ENCODE data around the gene DNAJC6. TPM values are rescaled to one million over a fixed set of nuclear protein-coding genes. Genes with fewer than 3 reads are reported as not detected.

The DNAJC6 gene
- total RNA-seq, 3 donors from 2014 or later: 1.6 to 9.6 (median 1.8) TPM

DNA sequence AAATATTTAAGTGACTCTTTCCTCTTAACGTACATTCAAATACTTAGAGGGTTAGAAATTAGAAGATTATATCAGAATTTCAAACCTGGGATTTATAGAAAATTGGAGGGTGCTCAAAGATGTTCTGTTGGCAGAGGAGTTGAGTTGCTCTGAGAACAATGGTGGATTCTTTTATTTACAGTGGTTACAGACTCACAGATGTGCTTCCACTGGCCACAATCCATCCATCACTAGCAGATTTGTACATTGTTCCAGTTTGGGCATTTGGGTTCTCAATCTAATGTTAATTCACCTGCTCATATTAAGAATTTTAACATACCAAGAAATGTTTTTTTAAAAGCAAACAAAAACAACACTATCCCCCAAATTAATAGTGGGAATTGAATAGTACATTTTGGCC is 23.5 kb downstream of the DNAJC6 start:
- ATAC-seq (no peak), DNase-seq (no peak)
- Histone ChIP-seq H3K4me3 (no peak overlapping the region), H3K4me1 (ENCODE audit: low read depth) (no peaks in the 10 kb centered on the region), H3K36me3 (ENCODE audit: low read depth) (no peaks in the 10 kb centered on the region), H3K9me3 (no peaks in the 10 kb centered on the region)
- intact Hi-C loops (cut with DNase I, micrococcal nuclease): no loop called here
- TF ChIP-seq, protein P1, sequence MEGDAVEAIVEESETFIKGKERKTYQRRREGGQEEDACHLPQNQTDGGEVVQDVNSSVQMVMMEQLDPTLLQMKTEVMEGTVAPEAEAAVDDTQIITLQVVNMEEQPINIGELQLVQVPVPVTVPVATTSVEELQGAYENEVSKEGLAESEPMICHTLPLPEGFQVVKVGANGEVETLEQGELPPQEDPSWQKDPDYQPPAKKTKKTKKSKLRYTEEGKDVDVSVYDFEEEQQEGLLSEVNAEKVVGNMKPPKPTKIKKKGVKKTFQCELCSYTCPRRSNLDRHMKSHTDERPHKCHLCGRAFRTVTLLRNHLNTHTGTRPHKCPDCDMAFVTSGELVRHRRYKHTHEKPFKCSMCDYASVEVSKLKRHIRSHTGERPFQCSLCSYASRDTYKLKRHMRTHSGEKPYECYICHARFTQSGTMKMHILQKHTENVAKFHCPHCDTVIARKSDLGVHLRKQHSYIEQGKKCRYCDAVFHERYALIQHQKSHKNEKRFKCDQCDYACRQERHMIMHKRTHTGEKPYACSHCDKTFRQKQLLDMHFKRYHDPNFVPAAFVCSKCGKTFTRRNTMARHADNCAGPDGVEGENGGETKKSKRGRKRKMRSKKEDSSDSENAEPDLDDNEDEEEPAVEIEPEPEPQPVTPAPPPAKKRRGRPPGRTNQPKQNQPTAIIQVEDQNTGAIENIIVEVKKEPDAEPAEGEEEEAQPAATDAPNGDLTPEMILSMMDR (IDR thresholded peaks at IDR 0.05): no peak

DNA sequence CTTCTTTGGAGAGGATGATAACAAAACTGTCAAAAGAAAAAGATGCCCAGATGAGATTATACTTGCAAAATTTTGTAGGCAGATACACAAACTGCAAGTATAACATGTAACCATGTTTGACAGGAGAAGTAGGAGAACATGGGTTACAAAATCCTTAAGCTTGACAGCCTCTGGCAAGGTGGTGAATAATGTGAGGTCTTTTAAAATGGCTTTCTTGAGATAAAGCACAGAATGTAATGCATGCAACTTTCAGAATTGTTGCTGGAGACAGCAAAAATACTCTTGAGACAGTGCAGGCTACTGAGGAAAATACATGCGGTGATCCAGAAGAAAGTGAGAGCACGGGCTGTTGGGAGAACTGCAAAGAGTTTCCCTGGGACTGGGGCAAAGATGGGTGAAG is 24.7 kb downstream of the DNAJC6 start:
- Histone ChIP-seq H3K36me3 (ENCODE audit: low read depth) (no peaks in the 10 kb centered on the region), H3K4me3 (no peak overlapping the region), H3K9me3 (no peaks in the 10 kb centered on the region), H3K4me1 (ENCODE audit: low read depth) (no peaks in the 10 kb centered on the region)
- intact Hi-C loops (cut with DNase I, micrococcal nuclease): no loop called here
- no peak for DNase-seq
- ATAC-seq: no peak
- TF ChIP-seq, protein P1 (IDR thresholded peaks at IDR 0.05): no peak

DNA sequence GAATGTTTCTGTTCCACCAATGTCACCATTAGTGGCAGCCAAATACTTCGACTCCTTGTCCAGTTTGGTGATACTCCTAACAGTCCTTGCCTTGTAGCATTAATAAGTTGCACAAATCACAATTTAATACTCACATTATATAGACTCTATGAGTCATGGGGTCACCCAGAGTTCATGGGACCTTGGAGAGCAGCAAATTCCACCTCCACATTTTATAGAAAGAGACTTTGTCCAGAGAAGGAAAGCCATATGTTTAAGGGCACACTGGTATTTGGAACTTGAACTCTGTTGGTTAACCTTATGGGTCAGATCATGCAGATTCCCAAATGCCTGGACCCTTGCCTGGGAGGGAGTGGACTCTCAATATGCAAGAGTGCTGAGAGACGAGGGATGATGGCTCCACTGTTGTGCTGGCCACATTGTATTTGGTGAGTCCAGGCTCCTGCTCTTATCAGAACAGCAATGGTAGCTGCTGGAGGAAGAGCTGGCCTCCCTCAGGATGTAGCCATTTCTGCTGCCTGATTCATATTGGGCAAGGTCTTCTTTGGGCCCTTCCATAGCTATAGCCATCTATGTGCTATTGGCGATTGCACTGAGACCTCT is 30.6 kb downstream of the DNAJC6 start:
- Histone ChIP-seq H3K4me1 (ENCODE audit: low read depth) (no peaks in the 10 kb centered on the region), H3K9me3 (no peaks in the 10 kb centered on the region), H3K4me3 (no peak overlapping the region), H3K36me3 (ENCODE audit: low read depth) (no peaks in the 10 kb centered on the region)
- TF ChIP-seq, protein P1 (IDR thresholded peaks at IDR 0.05): no peak
- intact Hi-C loops (cut with DNase I, micrococcal nuclease): no loop called here
- no peak for ATAC-seq
- DNase-seq: peak in 1 of 3 donors; percentile 7

DNA sequence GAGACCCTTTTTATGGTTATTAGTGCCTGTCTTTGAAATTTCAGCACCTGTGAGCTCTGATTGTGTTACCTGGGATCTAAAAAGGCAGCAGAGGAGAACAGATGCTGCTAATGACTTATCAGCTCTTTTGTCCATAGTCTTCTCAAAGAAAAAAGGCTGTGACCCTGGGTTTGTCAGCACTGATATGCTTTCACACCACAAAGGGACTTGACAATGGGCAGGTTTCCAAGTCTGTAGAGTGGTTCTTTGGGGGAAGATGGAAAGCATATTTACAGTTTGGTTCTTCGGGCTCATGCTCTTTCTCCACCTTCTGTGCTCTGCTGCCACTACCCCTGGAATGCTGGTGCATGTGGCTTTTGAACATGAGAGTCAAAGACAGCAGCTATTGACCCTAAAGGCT is 32.0 kb downstream of the DNAJC6 start:
- Histone ChIP-seq H3K36me3 (ENCODE audit: low read depth) (no peaks in the 10 kb centered on the region), H3K4me1 (ENCODE audit: low read depth) (no peaks in the 10 kb centered on the region), H3K9me3 (no peaks in the 10 kb centered on the region), H3K4me3 (no peak overlapping the region)
- ATAC-seq (no peak), DNase-seq (no peak)
- intact Hi-C loops (cut with DNase I, micrococcal nuclease): no loop called here
- TF ChIP-seq, protein P1 (IDR thresholded peaks at IDR 0.05): no peak

GRCh38 chr1:65343286-65343685 is 33.9 kb downstream of the DNAJC6 start:
- ATAC-seq: no peak

More at GRCh38 chr1:65343286-65343685, 33.9 kb downstream of the DNAJC6 start:
- Histone ChIP-seq H3K36me3 (ENCODE audit: low read depth) (no peaks in the 10 kb centered on the region), H3K4me1 (ENCODE audit: low read depth) (no peaks in the 10 kb centered on the region), H3K9me3 (no peaks in the 10 kb centered on the region), H3K4me3 (no peak overlapping the region)
- intact Hi-C loops (cut with DNase I, micrococcal nuclease): no loop called here
- DNase-seq: no peak
- TF ChIP-seq, protein P1 (IDR thresholded peaks at IDR 0.05): no peak

Measured in mucosa of descending colon (tissue), 3 donors.